Measurements from ENCODE around the gene ATF7IP.

The ATF7IP gene

GRCh38 chr12:14408208-14408607, 42.7 kb downstream of the ATF7IP start:
- TF ChIP-seq SIN3A (IDR thresholded peaks at IDR 0.05; ENCODE audit: borderline replicate concordance, insufficient read depth, low read length) (no peak), FOXP2 (optimal IDR thresholded peaks at IDR 0.05; ENCODE audit: borderline replicate concordance, extremely low read depth, extremely low read length, insufficient read depth) (no peak), POLR2AphosphoS5 (IDR thresholded peaks at IDR 0.05; ENCODE audit: low read depth, low read length) (no peak), REST (IDR thresholded peaks at IDR 0.05; ENCODE audit: insufficient read depth in 1 of 2, low read depth in 2 of 2, low read length in 2 of 2) (no peak), TAF1 (IDR thresholded peaks at IDR 0.05; ENCODE audit: borderline replicate concordance, insufficient read depth, low read length) (no peak)

GRCh38 chr12:14410177-14410576, 44.7 kb downstream of the ATF7IP start:
- no peak for TF ChIP-seq POLR2AphosphoS5 (IDR thresholded peaks at IDR 0.05; ENCODE audit: low read depth, low read length)
- no peak for TF ChIP-seq FOXP2 (optimal IDR thresholded peaks at IDR 0.05; ENCODE audit: borderline replicate concordance, extremely low read depth, extremely low read length, insufficient read depth)
- no peak for TF ChIP-seq REST (IDR thresholded peaks at IDR 0.05; ENCODE audit: insufficient read depth in 1 of 2, low read depth in 2 of 2, low read length in 2 of 2)
- TF ChIP-seq SIN3A (IDR thresholded peaks at IDR 0.05; ENCODE audit: borderline replicate concordance, insufficient read depth, low read length): no peak
- no peak for TF ChIP-seq TAF1 (IDR thresholded peaks at IDR 0.05; ENCODE audit: borderline replicate concordance, insufficient read depth, low read length)

GRCh38 chr12:14410841-14411569, 45.5 kb downstream of the ATF7IP start:
- TF ChIP-seq TAF1 (IDR thresholded peaks at IDR 0.05; ENCODE audit: borderline replicate concordance, insufficient read depth, low read length): no peak
- TF ChIP-seq REST (IDR thresholded peaks at IDR 0.05; ENCODE audit: insufficient read depth in 1 of 2, low read depth in 2 of 2, low read length in 2 of 2): no peak
- TF ChIP-seq SIN3A (IDR thresholded peaks at IDR 0.05; ENCODE audit: borderline replicate concordance, insufficient read depth, low read length): no peak
- no peak for TF ChIP-seq FOXP2 (optimal IDR thresholded peaks at IDR 0.05; ENCODE audit: borderline replicate concordance, extremely low read depth, extremely low read length, insufficient read depth)

GRCh38 chr12:14416658-14417057, 51.2 kb downstream of the ATF7IP start:
- no peak for TF ChIP-seq TAF1 (IDR thresholded peaks at IDR 0.05; ENCODE audit: borderline replicate concordance, insufficient read depth, low read length)
- no peak for TF ChIP-seq POLR2AphosphoS5 (IDR thresholded peaks at IDR 0.05; ENCODE audit: low read depth, low read length)
- no peak for TF ChIP-seq REST (IDR thresholded peaks at IDR 0.05; ENCODE audit: insufficient read depth in 1 of 2, low read depth in 2 of 2, low read length in 2 of 2)
- TF ChIP-seq FOXP2 (optimal IDR thresholded peaks at IDR 0.05; ENCODE audit: borderline replicate concordance, extremely low read depth, extremely low read length, insufficient read depth): no peak
- no peak for TF ChIP-seq SIN3A (IDR thresholded peaks at IDR 0.05; ENCODE audit: borderline replicate concordance, insufficient read depth, low read length)
